HG03439 (cell line): ENCODE data around the gene PRKACB.

Experiments
- ATAC-seq: cut with Tn5 transposase; IDR thresholded peaks from one replicate; pipeline ENCODE4 v1.9.1; 2021; ENCODE audit warnings: mild to moderate bottlenecking, moderate library complexity; ENCODE audit not compliant: unreplicated experiment

The PRKACB gene

DNA sequence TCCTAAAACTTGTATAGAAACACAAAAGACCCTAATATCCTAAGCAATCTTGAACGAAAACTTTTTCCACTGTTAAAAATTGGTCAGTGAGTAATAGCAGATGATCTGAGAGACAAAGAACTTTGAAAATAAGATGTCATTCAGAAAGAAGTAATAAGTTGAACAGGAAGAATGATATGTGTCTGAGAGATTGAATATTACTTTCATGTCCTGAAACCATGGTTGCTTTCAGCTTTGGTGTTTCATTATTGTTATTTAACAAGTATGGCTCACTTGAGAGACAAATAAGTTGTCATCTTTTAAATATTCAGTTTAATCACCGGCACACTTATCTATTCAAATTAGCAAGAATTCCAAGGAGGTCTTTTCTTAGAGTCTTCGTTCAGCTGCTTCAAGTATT is 11.4 kb downstream of the PRKACB start:
- ATAC-seq: no peak

DNA sequence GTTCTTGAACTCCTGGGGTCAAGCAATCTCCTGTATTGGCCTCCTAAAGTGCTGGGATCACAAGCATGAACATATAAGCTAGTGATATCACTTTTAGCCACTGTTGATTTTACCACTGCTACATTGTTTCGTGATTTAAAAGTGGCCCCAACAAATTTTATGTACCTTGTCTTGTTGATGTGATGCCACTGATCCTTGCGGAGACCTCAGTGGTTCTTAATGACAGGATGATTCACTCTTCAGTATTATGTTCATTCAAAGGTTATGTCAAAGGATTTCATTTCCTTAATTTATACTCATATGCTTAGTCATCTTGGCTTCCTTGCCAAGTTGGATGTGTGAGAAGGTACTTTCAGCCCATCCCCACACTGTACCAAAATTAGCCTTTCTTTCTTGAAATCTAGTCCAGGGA is 12.1 kb downstream of the PRKACB start:
- no peak for ATAC-seq

DNA sequence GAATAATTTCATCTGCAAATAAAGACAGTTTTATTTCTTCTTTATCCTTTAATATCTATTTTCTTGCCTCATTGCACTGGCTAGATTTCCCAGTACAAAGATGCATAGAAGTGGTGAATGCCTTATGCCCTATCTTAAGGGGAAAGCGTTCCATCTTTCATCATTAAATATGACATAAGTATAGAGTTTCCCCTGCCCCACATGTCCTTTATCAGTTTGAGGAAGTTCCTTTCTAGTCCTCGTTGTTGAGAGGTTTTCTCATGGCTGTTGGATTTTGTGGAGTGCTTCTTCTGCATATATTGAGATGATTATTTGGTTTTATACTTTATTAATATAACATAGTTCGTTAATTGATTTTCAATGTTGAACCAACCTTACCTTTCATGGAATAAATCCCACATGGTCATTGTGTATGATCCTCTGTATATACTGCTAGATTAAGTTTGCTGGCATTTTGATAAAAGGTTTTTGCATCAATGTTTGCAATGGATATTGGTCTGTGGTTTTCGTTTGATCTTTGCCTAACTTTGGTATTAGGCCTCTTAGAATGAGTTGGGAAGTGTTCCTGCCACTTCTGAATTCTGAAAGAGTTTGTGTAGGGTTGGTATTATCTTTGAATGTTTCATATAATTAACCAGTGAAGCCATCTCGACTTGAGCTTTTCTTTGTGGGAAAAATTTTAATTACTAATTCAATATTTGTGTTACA is 15.6 kb downstream of the PRKACB start:
- ATAC-seq: no peak

DNA sequence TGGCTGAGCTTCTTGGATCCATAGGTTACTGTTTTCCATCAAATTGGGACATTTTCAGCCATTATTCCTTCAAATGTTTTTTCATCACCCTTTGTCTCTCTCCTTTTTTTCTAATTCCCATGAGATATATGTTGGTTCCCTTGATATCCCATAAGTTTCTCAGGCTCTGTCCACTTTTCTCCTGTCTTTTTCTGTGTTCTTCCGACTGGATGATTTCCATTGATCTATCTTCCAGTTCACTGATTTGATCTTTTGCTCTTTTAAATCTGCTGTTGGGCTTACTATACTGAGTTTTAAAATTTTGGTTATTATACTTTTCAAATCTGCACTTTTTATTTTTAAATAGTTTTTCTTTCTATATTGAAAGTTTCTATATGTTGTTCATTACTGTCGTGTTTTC is 18.2 kb downstream of the PRKACB start:
- ATAC-seq: no peak

DNA sequence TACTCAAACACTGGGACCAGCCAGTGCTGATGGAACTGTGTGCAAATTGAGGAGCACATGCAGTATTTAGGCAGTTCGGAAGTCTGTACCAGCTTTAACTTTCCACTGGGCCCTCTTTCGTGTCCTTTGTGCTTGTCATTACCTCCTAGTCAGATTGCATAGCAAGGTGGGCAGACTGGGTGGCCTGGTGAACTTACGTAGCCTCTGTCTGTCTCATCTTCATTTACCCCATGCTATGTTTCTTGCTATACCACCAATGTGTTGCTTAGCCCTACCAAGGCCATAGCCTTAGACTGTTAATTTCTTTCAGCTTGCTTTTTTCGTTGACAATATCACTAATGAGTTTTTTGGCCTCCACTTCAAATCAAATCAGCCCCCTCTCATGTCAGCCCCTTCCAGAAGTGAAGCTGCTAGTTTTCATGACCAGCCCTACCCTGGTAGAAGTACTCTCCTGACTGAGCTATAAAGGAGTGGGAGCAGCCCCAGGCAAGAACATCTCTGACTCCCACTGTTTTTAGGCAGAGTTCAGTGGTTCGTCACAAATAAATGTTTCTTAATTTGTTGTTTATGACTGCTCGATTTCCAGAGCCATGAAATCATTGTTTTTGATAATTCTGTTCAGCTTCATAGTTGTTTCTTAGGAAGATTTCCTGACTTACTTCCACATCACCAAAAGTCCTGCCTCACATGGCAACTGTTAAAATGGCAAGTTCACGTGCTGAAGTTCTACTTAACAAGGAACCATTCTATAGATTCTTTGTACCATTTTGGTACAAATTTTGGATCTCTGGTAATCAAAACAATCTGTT is 19.3 kb downstream of the PRKACB start:
- no peak for ATAC-seq

DNA sequence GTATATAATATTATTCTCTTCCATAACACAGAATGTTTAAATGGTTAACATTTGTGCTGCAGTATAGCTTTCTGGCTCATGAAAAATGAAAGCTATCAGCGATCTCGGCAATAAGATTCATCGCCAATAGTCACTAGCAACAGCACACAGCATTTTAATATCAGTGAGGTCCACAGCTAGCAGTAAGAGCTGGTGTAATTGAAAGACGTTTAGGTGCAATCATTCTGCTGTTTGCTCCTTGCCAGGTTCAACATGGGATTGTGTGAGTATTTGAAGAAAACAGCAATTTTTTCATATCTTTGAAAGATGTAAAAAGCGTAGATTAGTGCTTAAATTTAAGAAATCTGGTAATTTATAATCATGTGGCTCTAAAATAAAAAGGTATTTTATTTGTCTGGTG is 20.1 kb downstream of the PRKACB start:
- ATAC-seq: no peak

DNA sequence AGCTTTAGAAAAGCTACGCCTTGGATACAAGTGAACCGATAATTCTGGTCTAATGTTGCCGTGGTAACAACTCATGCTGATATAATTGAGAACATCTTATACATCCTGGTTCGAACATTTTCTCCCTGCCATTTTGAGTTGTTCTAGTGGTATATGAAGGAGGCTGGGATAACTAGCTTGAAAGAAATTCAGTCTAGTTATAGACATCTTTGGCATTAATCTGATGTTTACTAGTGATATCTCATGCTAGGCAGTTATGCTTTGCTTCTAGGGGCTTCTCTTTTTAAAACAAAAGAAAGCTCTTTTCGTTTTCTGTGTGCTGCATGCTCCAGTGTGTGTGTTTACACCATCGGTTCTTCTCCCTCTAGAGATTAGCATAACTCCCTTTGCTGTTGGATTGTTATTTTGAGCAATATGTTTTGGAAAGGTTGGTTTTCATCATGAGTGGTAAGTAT is 20.5 kb downstream of the PRKACB start:
- ATAC-seq: no peak

DNA sequence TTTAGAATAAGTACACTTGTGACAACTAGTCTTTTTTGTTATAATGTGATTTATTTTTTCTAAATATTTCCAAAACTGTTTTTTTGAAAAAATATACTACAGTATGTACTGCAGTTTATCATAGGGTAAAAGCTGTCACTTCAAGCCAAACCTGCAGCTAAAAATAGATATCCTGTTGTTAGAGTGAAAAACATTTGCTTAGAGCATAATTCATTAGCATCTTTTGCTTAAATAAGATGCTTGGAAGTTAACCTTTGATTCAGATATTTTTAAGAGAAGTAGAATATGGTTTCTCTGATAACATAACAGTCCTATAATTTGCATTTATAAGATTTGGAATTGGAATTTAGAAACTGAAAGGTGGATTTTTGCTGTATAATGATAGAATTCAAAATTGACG is 21.5 kb downstream of the PRKACB start:
- no peak for ATAC-seq

DNA sequence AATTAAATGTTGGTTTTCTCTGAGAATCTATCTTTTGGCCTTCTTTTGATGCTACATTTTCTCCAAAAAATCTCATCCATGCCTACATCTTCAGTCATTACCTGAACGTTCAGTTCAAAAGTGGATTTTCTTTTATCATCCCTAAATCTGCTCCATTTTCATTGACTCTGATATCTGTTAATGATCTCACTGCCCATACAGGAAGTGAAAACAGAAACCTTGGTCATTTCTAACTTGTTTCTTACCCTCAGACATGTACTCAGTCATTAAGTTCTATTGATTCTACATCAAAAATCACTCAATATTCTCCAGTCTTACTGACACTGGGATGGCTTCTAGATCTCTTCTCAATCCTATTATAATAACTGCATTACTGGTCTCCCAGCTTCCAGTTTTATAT is 22.7 kb downstream of the PRKACB start:
- no peak for ATAC-seq

DNA sequence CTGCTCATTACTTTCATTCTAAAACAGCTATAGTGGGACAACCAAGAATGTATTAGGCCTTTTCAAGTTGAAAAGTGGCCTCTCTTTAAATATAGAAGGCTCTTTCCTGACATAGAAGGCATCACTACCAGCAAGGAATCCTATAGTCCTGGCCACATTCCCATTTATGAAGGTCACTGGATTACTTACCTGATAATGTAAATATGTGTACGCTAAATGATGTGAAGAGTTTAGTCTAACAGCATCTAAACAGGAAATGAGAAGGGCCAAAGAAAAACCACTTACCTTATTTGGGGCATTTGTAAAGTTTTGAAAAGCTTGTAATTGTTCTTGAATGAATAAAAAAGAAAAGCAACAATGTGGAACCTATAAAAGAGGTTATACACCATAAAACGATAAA is 24.7 kb downstream of the PRKACB start:
- ATAC-seq: no peak

DNA sequence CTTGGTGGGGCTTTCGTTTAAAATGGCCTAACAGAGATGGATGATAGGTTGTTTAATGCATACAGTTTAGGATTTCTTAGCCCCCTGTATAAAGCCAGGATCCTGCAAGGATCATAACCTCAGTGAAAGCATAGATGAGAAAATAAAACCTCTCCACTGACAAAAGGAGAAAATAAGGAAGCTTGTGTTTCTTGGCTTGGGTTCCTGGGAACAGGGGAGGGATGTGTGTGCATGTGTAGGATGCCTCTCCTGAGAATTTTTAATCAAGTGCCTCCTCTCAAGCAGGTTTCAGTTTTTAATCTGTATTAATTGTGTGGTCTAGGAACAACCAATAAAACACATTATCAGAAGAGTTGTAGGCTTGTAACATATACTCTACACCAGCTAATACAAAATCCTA is 26.1 kb downstream of the PRKACB start:
- ATAC-seq: no peak

DNA sequence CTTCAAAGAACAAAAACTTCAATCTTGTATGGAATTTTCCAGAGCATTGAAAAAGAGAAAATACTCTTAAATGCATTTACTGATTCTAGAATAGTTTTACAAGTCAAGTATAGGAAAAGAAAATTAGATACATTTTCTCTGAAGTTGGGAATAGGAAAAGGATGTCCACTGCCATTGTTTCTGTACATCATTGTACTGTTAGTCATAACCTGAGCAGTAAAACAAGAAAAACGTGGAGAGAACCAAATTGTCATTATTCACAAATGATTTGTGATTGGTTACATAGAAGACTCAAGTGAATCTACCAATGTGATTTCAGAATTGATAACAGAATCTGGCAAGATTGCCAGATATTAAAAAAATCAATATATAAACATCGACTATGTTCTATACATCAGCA is 27.4 kb downstream of the PRKACB start:
- ATAC-seq: no peak

DNA sequence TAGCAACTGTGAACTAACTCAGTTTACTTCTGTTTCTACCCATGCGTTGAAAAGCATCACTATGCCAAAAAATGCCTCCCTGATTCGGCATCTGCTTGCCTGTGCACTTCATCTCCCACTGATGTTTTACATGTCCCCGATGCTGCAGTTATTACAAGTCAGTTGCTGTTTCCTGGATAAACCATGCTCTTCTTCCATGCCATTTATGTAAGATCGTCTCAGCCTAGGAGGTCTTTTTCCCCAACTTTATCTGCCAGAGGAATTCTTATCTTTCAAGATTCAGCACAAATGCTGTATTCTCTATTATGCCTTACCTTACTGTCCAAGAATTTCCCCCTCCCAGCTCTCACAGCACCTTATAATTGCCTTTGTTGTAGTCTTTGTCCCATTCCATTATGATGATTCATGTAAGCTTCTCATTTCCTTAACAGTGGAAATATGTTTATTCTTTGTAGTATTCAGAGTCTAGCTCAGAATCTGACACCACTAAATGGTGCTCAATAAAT is 30.0 kb downstream of the PRKACB start:
- no peak for ATAC-seq

DNA sequence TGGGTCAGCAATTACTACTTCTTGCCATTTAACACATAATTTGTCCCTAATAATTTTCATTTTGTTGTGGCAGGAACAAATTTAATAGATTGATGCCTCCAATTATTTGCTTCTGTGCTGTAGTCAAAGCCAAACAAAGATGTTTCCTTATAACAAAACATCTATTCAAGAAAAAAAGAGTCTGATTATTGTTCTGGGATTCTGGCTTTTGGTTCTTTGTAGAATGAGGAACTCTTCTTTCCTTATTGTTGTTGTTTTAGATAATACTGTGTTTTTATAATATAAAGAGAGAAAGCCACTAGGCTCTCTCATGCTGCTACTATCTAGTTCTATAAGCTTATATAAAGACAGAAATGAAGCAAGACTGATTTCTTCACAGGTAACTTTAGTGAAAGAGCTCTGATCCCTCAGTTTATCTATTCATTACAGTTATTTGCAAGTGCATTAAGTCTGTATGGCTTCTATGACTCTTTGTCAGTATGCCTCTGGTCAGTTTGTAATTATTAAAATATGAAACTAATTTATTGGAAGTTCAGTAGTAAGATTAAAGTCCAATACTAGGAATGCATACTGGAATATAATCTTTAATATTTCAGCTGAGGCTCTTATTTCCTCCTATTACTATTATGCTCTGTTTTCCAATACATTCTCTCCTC is 37.4 kb downstream of the PRKACB start:
- ATAC-seq: no peak

DNA sequence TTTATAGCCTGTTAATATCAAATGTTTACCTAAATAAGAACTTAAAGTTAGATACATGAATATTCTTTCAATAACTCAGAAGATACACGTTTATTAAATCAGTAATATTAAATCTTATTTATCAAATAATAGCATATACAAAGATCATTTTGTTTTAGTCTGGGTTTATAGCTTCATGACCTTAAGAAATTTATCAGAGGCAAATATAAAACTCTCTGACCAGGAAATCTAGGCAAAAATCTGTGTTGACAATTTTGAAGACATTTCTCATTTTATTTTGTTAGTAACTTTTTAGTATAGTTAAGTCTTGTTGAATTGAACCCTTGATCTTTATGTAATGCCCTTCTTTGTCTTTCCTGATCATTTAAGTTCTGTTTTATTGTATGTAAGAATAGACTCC is 46.4 kb downstream of the PRKACB start:
- ATAC-seq: no peak

DNA sequence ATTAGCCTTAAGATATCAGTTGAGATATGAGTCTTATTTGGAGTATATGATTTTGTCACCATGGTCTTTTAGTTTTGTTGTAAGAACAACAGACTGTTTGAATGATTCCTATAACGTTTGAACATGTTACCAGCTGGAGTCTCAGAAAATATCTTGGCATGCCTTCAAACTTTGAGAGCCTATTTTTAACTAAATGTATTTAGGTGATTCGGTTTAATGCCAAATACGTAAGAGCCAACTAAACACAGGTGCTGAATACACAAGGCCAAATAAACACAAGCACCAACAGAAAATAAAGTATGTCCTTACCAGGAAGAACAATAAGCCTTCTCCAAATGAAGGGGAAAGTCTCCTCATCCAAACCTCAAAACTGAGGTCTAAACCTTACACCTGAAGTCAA is 48.6 kb downstream of the PRKACB start:
- ATAC-seq: no peak

DNA sequence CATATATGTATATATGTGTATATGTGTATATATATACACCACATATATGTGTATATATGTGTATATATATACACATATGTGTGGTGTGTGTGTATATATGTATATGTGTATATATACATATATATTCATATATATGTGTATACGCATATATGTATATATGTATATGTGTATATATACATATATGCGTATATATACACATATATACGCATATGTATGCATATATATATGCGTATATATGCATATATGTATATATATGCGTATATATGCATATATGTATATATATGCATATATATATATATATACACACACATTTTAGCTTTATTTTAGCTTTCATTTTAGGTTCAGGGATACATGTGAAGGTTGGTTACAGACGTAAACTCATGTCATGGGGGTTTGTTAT is 54.8 kb downstream of the PRKACB start:
- no peak for ATAC-seq

DNA sequence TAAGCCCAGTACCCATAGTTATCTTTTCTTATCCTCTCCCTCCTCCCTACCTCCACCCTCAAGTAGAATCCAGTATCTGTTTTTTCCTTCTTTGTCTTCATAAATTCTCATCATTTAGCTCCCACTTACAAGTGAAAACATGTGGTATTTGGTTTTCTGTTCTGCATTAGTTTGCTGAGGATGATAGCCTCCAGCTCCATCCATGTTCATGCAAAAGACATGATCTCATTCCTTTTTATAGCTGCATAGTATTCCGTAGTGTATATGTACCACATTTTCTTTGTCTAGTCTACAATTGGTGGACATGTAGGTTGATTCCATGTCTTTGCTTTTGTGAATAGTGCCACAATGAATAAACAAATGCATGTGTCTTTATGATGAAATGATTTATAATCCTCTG is 55.2 kb downstream of the PRKACB start:
- ATAC-seq: no peak

DNA sequence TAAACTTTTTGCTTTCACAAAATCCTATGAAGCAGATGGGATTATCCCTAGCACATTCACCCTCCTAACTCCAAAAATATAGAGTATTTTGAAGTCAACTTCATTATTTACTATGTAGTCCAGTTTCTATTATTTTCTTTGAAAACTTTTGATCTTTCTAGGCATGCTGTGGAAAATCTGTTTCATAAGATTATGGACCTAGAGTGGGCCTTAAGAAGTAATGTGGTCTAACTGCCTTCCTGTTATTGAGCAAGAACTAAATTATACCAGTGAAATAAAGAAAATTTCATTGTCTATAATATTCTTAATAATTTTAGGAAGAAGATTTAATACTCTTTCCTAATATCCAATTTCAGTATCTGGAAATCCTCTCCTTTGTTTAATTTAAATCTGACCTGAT is 58.1 kb downstream of the PRKACB start:
- ATAC-seq: no peak

DNA sequence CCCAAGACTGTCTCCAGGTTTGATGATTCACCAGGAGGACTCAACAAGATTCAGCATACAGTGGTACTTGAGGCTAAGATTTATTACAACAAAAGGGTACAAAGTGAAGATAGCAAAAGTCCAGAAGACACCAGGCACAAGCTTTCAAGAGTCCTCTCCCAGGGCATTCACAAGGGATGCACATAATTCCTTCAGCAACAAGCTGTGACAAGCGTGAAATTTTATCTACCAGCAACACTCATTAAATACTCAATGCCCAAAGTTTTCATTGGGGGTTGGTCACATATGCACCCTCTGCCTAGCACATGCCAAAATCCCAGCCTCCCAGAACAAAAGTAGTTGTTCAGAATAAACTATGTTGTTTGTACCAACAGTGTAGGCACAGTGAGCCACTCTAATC is 62.3 kb downstream of the PRKACB start:
- ATAC-seq: no peak

DNA sequence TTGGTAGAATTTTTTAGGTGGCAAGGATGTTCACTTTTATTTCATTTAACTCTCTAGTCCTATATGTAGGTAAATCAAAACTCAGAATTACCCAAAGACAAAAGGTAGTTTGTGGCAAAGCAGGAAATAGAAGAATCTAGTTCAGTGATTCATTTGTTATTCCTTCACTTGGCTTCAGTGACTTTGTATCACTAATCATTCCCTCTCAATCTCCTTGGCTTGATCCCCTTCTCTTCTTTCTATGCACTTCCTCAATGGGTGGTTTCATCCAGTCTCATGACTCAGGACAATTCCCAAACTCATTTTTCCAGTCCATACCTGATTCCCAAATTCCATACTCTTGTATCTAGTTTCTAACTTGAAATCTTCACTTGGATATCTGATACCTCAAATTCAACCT is 64.9 kb downstream of the PRKACB start:
- no peak for ATAC-seq
